Measurements from ENCODE around the gene BCKDK. TPM values are rescaled to one million over a fixed set of nuclear protein-coding genes. Genes with fewer than 3 reads are reported as not detected.

Gene BCKDK
- total RNA-seq, 3 donors from 2014 or later = 31.8 to 33.6 (median 33.5) TPM

- H3K27ac ChIP-seq = no peak overlapping the region
- no peak for TF ChIP-seq POLR2AphosphoS5 (IDR thresholded peaks at IDR 0.05)
- TF ChIP-seq CTCF (IDR thresholded peaks at IDR 0.05) = no peak
- no peak for TF ChIP-seq POLR2A (IDR thresholded peaks at IDR 0.05)
- H3K4me1 ChIP-seq = no peaks in the 10 kb centered on the region
- no peaks in the 10 kb centered on the region for H3K27me3 ChIP-seq
- H3K36me3 ChIP-seq = no peaks in the 10 kb centered on the region
- no peaks in the 10 kb centered on the region for H3K9me3 ChIP-seq
- intact Hi-C loops (cut with DNase I; ENCODE audit: low total_unique reads) = no loop called here
- no peak for DNase-seq (ENCODE audit: low spot score in 2 of 2)
- no peak overlapping the region for H3K4me3 ChIP-seq
Measured at GRCh38 chr16:31077024-31077423, 31.2 kb upstream of the BCKDK start.

- no peaks in the 10 kb centered on the region for H3K4me1 ChIP-seq
- no peak for DNase-seq (ENCODE audit: low spot score in 2 of 2)
- no peaks in the 10 kb centered on the region for H3K9me3 ChIP-seq
- H3K27ac ChIP-seq = no peak overlapping the region
- no peaks in the 10 kb centered on the region for H3K36me3 ChIP-seq
- intact Hi-C loops (cut with DNase I; ENCODE audit: low total_unique reads) = no loop called here
- H3K27me3 ChIP-seq = no peaks in the 10 kb centered on the region
- H3K4me3 ChIP-seq = no peak overlapping the region
- TF ChIP-seq POLR2A (IDR thresholded peaks at IDR 0.05) (no peak), POLR2AphosphoS5 (IDR thresholded peaks at IDR 0.05) (no peak), CTCF (IDR thresholded peaks at IDR 0.05) (no peak)
Measured at GRCh38 chr16:31077592-31078396, 30.4 kb upstream of the BCKDK start.

- no peaks in the 10 kb centered on the region for H3K27me3 ChIP-seq
- H3K36me3 ChIP-seq = no peaks in the 10 kb centered on the region
- TF ChIP-seq CTCF (IDR thresholded peaks at IDR 0.05) = no peak
- no peak for TF ChIP-seq POLR2AphosphoS5 (IDR thresholded peaks at IDR 0.05)
- no peak for TF ChIP-seq POLR2A (IDR thresholded peaks at IDR 0.05)
- H3K27ac ChIP-seq = no peak overlapping the region
- DNase-seq (ENCODE audit: low spot score in 2 of 2) = no peak
- no peak overlapping the region for H3K4me3 ChIP-seq
- no peaks in the 10 kb centered on the region for H3K4me1 ChIP-seq
- H3K9me3 ChIP-seq = no peaks in the 10 kb centered on the region
- intact Hi-C loops (cut with DNase I; ENCODE audit: low total_unique reads) = no loop called here
Measured at GRCh38 chr16:31078597-31079341, 29.4 kb upstream of the BCKDK start.

GRCh38 chr16:31079342-31079944, 28.7 kb upstream of the BCKDK start:
- Histone ChIP-seq H3K27ac (no peak overlapping the region), H3K4me3 (no peak overlapping the region), H3K4me1 (no peaks in the 10 kb centered on the region), H3K9me3 (no peaks in the 10 kb centered on the region), H3K27me3 (no peaks in the 10 kb centered on the region), H3K36me3 (no peaks in the 10 kb centered on the region)
- TF ChIP-seq POLR2AphosphoS5 (IDR thresholded peaks at IDR 0.05) = no peak
- no peak for TF ChIP-seq POLR2A (IDR thresholded peaks at IDR 0.05)
- TF ChIP-seq CTCF (IDR thresholded peaks at IDR 0.05) = no peak
- DNase-seq (ENCODE audit: low spot score in 2 of 2) = no peak
- intact Hi-C loops (cut with DNase I; ENCODE audit: low total_unique reads) = no loop called here

All from breast epithelium (tissue), 4 donors.